H1 (cell line): ENCODE data around the gene WDR1. TPM values are rescaled to one million over a fixed set of nuclear protein-coding genes. Genes with fewer than 3 reads are reported as not detected.

Experiments used
- CTCF ChIA-PET: fragments of 300-600 bp; sonication (Branson Sonifier 250); formaldehyde crosslinking; loops from one replicate; lab custom pipeline; 2021; ENCODE audit not compliant: partially characterized antibody; lab: Charles Lee
- POLR2A ChIA-PET: fragments of 300-600 bp; sonication (Branson Sonifier 250); formaldehyde crosslinking; loops from one replicate; lab custom pipeline; 2021; ENCODE audit warnings: inconsistent platforms; ENCODE audit not compliant: partially characterized antibody; lab: Charles Lee
- DNase-seq, 2 experiments: peaks; one replicate each; pipeline versions ENCODE4 v3.0.0 to v3.0.0-alpha.2; 2010 to 2022; ENCODE audit warnings: low spot score in 2 of 2, low read depth in 1 of 2, mixed read lengths in 1 of 2
- FAIRE-seq: peaks from 2 replicates; lab custom pipeline; 2011; peaks lifted over from hg19 to GRCh38; lab: Jason Lieb, UNC
- H2AFZ ChIP-seq: 2 replicates; pipeline ENCODE4 v1.8.1; 2012; ENCODE audit warnings: low read length, inconsistent platforms
- H2AK5ac ChIP-seq: 2 replicates; pipeline ENCODE4 v1.6.1; 2013; ENCODE audit warnings: low read depth, low read length
- H2BK120ac ChIP-seq: replicated peaks from 2 replicates; pipeline ENCODE3; 2013; ENCODE audit warnings: low read depth, low read length, inconsistent platforms
- H2BK12ac ChIP-seq: 2 replicates; pipeline ENCODE4 v1.6.1; 2013; ENCODE audit warnings: low read depth, low read length
- H2BK15ac ChIP-seq: 2 replicates; pipeline ENCODE4 v1.6.1; 2013; ENCODE audit warnings: low read length
- H2BK20ac ChIP-seq: 2 replicates; pipeline ENCODE4 v1.6.1; 2013; ENCODE audit warnings: low read length
- H2BK5ac ChIP-seq: 2 replicates; pipeline ENCODE4 v1.6.1; 2013; ENCODE audit warnings: low read depth, low read length
- H3K14ac ChIP-seq: 2 replicates; pipeline ENCODE4 v1.6.1; 2013; ENCODE audit warnings: inconsistent platforms; ENCODE audit not compliant: insufficient read length
- H3K18ac ChIP-seq: 2 replicates; pipeline ENCODE4 v1.6.1; 2013; ENCODE audit warnings: low read length; ENCODE audit errors: extremely low read depth
- H3K23ac ChIP-seq: 2 replicates; pipeline ENCODE4 v1.6.1; 2013; ENCODE audit warnings: inconsistent platforms; ENCODE audit not compliant: insufficient read length
- H3K23me2 ChIP-seq: 2 replicates; pipeline ENCODE4 v1.6.1; 2013; ENCODE audit warnings: low read depth, low read length
- H3K27ac ChIP-seq: 2 replicates; pipeline ENCODE4 v1.6.1; 2011; ENCODE audit warnings: low read depth, low read length, inconsistent platforms
- H3K27me3 ChIP-seq, 4 experiments: replicated peaks in 1 of 4; 1 replicate in 1 of 4; 2 replicates in 3 of 4; pipeline versions ENCODE4 v1.6.1 to v1.8.1; 2011 to 2013; ENCODE audit warnings: low read length in 3 of 4, mild to moderate bottlenecking in 3 of 4, inconsistent platforms in 2 of 4, mixed read lengths in 2 of 4, moderate library complexity in 1 of 4; ENCODE audit not compliant: control insufficient read depth in 3 of 4, insufficient read depth in 3 of 4; ENCODE audit errors: extremely low read depth in 1 of 4
- H3K36me3 ChIP-seq, 4 experiments: 2 replicates each; pipeline versions ENCODE4 v1.6.1 to v1.8.1; 2011 to 2013; ENCODE audit warnings: mild to moderate bottlenecking in 4 of 4, low read length in 3 of 4, moderate library complexity in 2 of 4, control low read depth in 1 of 4, inconsistent platforms in 1 of 4; ENCODE audit not compliant: insufficient read depth in 4 of 4, control insufficient read depth in 2 of 4
- H3K4ac ChIP-seq: replicated peaks from 2 replicates; pipeline ENCODE3; 2013; ENCODE audit warnings: low read length, low read depth, mixed read lengths, inconsistent platforms; ENCODE audit not compliant: insufficient read length
- H3K4me1 ChIP-seq, 4 experiments: replicated peaks in 1 of 4; 1 replicate in 1 of 4; 2 replicates in 3 of 4; pipeline versions ENCODE4 v1.6.1 to v1.8.1; 2011 to 2013; ENCODE audit warnings: low read length in 3 of 4, inconsistent platforms in 2 of 4, mixed read lengths in 1 of 4; ENCODE audit not compliant: insufficient read depth in 4 of 4, control insufficient read depth in 3 of 4
- H3K4me2 ChIP-seq, 2 experiments: 2 replicates each; pipeline versions ENCODE4 v1.6.1 to v1.8.1; 2011 to 2013; ENCODE audit warnings: low read depth in 2 of 2, low read length in 2 of 2, control low read depth in 1 of 2, inconsistent platforms in 1 of 2, mild to moderate bottlenecking in 1 of 2; ENCODE audit not compliant: insufficient read depth in 1 of 2
- H3K4me3 ChIP-seq, 4 experiments: fragments of 200-600, 300-600 bp in 1 of 4; sonication (generic), shearing (Covaris generic), sonication (Bioruptor Twin) in 1 of 4; 2 replicates each; pipeline versions ENCODE4 v1.5.1 to v1.8.1; 2011 to 2016; ENCODE audit warnings: low read length in 4 of 4, low read depth in 3 of 4, control low read depth in 2 of 4, inconsistent platforms in 2 of 4, mild to moderate bottlenecking in 2 of 4, mixed read lengths in 1 of 4, moderate library complexity in 1 of 4; ENCODE audit not compliant: insufficient read depth in 2 of 4; ENCODE audit errors: extremely low read depth in 1 of 4
- H3K56ac ChIP-seq: replicated peaks from 2 replicates; pipeline ENCODE3; 2013; ENCODE audit warnings: low read depth, mild to moderate bottlenecking, mixed read lengths, low read length, inconsistent platforms; ENCODE audit not compliant: insufficient read length
- H3K79me1 ChIP-seq: 2 replicates; pipeline ENCODE4 v1.6.1; 2013; ENCODE audit warnings: low read depth, low read length, control low read depth
- H3K79me2 ChIP-seq, 2 experiments: 2 replicates each; pipeline versions ENCODE4 v1.6.1 to v1.8.1; 2012 to 2013; ENCODE audit warnings: low read length in 2 of 2, mild to moderate bottlenecking in 2 of 2, inconsistent platforms in 1 of 2; ENCODE audit not compliant: insufficient read depth in 2 of 2, control insufficient read depth in 1 of 2
- H3K9ac ChIP-seq, 4 experiments: replicated peaks in 1 of 4; 1 replicate in 1 of 4; 2 replicates in 3 of 4; pipeline versions ENCODE4 v1.6.1 to v1.8.1; 2011 to 2013; ENCODE audit warnings: low read depth in 3 of 4, low read length in 3 of 4, control low read depth in 2 of 4, mild to moderate bottlenecking in 2 of 4, moderate library complexity in 2 of 4, inconsistent platforms in 1 of 4; ENCODE audit errors: extremely low read depth in 1 of 4
- H3K9me3 ChIP-seq, 2 experiments: 2 replicates each; pipeline versions ENCODE4 v1.6.1 to v1.8.1; 2012 to 2013; ENCODE audit warnings: mild to moderate bottlenecking in 2 of 2, moderate library complexity in 2 of 2, control low read depth in 1 of 2, inconsistent platforms in 1 of 2, low read depth in 1 of 2, low read length in 1 of 2, mixed read lengths in 1 of 2; ENCODE audit not compliant: insufficient read depth in 2 of 2
- H4K20me1 ChIP-seq, 2 experiments: replicated peaks in 1 of 2; 2 replicates each; pipeline versions ENCODE3 to v1.8.1; 2011 to 2013; ENCODE audit warnings: inconsistent platforms in 2 of 2, low read length in 2 of 2, mild to moderate bottlenecking in 1 of 2; ENCODE audit not compliant: insufficient read depth in 2 of 2, control insufficient read depth in 1 of 2
- H4K5ac ChIP-seq: 2 replicates; pipeline ENCODE4 v1.6.1; 2013; ENCODE audit warnings: low read length, low read depth, mixed read lengths, inconsistent platforms; ENCODE audit not compliant: insufficient read length
- H4K8ac ChIP-seq: 2 replicates; pipeline ENCODE4 v1.8.0; 2013; ENCODE audit warnings: mild to moderate bottlenecking, moderate library complexity, low read length, inconsistent platforms; ENCODE audit not compliant: insufficient read depth; ENCODE audit errors: extremely low read depth
- H4K91ac ChIP-seq: replicated peaks from 2 replicates; pipeline ENCODE3; 2013; ENCODE audit warnings: low read length, mixed read lengths, inconsistent platforms; ENCODE audit not compliant: insufficient read length
- HDAC6 ChIP-seq: IDR thresholded peaks from one replicate; pipeline ENCODE4 v1.7.1; 2012; ENCODE audit warnings: low read depth, mild to moderate bottlenecking, inconsistent platforms, low read length, moderate library complexity
- RBBP5 ChIP-seq: IDR thresholded peaks from 2 replicates; pipeline ENCODE4 v1.7.1; 2012; ENCODE audit warnings: low read depth, mild to moderate bottlenecking, inconsistent platforms, low read length, moderate library complexity, borderline replicate concordance
- SIRT6 ChIP-seq: IDR thresholded peaks from one replicate; pipeline ENCODE4 v1.7.1; 2012; ENCODE audit warnings: low read length, inconsistent platforms
- SUZ12 ChIP-seq: fragments of 200-600 bp; sonication (generic); IDR thresholded peaks from 2 replicates; pipeline ENCODE4 v1.6.1; 2012; ENCODE audit warnings: mild to moderate bottlenecking, inconsistent platforms, low read length, moderate library complexity, mixed read lengths
- WGBS, 2 experiments: shearing (Covaris generic) in 1 of 2; methylation state at CpG; one replicate each; pipeline versions ENCODE4 v1.1.6 to v1.1.7; 2013 to 2015; ENCODE audit warnings: low lambda C conversion rate in 2 of 2, mixed read lengths in 2 of 2, inconsistent platforms in 1 of 2, low coverage in 1 of 2, missing lambda C conversion rate in 1 of 2; ENCODE audit not compliant: insufficient replicate concordance in 2 of 2, insufficient coverage in 1 of 2, insufficient read length in 1 of 2; ENCODE audit errors: extremely low coverage in 1 of 2, missing lambda C conversion rate in 1 of 2; 5-methylcytosine and 5-hydroxymethylcytosine counted together
- polyA plus RNA-seq, 7 experiments: library from polyadenylated mRNA; depleted of rRNA in 3 of 7; stranded (reverse) in 5 of 7; unstranded in 2 of 7; fragments of >200 nt in 5 of 7; fragments of 200-250 nt in 2 of 7; gene quantifications; 1 replicate in 5 of 7; 2 replicates in 1 of 7; 4 replicates in 1 of 7; pipeline versions ENCODE4 v1.2.1 to v1.2.3, GENCODE V29; 2011 to 2013; ENCODE audit warnings: missing spikeins in 2 of 7, mixed read lengths in 2 of 7
- total RNA-seq: library from RNA; stranded (reverse); fragmentation: NEBNext Ultra II Directional; extraction: Animal tissue kit (Norgen Biotek cat#: 25700); gene quantifications from 2 replicates; pipeline ENCODE4 v1.2.1, GENCODE V29; 2021

The WDR1 gene
- total and polyA plus RNA-seq, 2 of the 8 experiments (the other 6 are each of a cell fraction or from before 2014, with no cell fraction given), result 315 to 377 TPM

DNA sequence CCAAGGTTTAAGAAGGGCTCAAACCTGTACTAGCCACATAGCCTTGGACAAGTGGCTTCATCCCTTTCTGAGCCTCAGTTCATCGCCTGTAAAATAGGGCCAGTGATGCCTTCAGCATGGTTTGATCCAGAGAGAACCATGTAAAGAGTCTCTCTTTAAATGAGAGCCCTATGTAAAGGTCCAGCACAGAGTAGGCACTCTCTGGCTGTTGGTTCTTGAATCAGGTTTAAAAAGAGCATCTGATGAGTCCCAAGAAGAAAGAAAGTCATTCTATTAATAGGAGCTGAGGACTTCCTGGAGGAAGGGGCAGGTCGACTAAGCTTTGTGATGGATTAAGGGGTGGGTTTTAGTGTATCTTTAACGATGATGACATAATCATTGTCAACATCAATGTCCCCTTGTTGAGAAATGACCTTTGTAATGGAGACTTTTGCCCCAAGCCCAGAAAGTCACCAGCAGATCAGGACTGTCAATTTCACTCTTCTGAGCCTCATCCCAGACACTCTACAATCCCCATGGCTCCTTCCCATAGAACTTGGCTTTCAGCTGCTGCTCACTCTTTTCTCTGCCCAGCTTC is 91.3 kb downstream of the WDR1 start:
- Histone ChIP-seq H4K20me1 (no peaks in the 10 kb centered on the region), H3K18ac (no peak overlapping the region), H2BK12ac (no peak overlapping the region), H3K56ac (no peak overlapping the region), H3K27me3 (no peaks in the 10 kb centered on the region; a peak in 1 of 7 replicates), H3K4me3 (no peak overlapping the region), H3K4ac (no peak overlapping the region), H2BK120ac (no peak overlapping the region), H3K23ac (no peak overlapping the region), H2AK5ac (no peak overlapping the region), H3K79me2 (no peaks in the 10 kb centered on the region), H2BK5ac (no peak overlapping the region), H3K27ac (no peak overlapping the region), H3K79me1 (0 out of 2 replicates have a peak, but pooled peaks cover 2% of the 10 kb centered on the region), H4K8ac (no peak overlapping the region), H2BK20ac (no peak overlapping the region), H3K9me3 (no peaks in the 10 kb centered on the region), H4K5ac (no peak overlapping the region), H3K4me1 (peaks cover 0 to 2% (median 0%) of the 10 kb centered on the region in 4 experiments; a peak in 1 of 7 replicates), H2BK15ac (no peak overlapping the region), H4K91ac (no peak overlapping the region), H3K23me2 (no peaks in the 10 kb centered on the region), H3K36me3 (no peaks in the 10 kb centered on the region), H2AFZ (no peak overlapping the region), H3K9ac (no peak overlapping the region), H3K4me2 (no peak overlapping the region), H3K14ac (no peak overlapping the region)
- WGBS, 2 experiments, result 87% methylated on average over 3 of the region's 3 CpGs; no CpG with 5 or more reads in 1 of the 2 experiments
- no peak for DNase-seq
- POLR2A ChIA-PET, result no interaction called here
- FAIRE-seq, result no peak
- TF ChIP-seq HDAC6 (no peak), RBBP5 (no peak), SUZ12 (no peak), SIRT6 (no peak)
- CTCF ChIA-PET, result interaction anchor here (1.5 to 2.4 kb wide), 2 partner anchors 10 to 260 kb away, joined by 5 to 10 read pairs; no protein-coding TSS in a partner anchor
